CD4-positive, alpha-beta T cell treated with Interleukin-1 beta for 1 hour (primary cell): ENCODE measurements around the gene EXOSC10.
"Not testable (repeated sequence)": the region's sequence is repeated elsewhere in the genome, so short reads cannot be mapped to it uniquely, and the experiment has no call there.

Experiments
- DNase-seq, 2 donors: peaks; one replicate each; pipeline ENCODE4 v3.0.0-alpha.2; 2020 to 2022

EXOSC10 gene

DNA sequence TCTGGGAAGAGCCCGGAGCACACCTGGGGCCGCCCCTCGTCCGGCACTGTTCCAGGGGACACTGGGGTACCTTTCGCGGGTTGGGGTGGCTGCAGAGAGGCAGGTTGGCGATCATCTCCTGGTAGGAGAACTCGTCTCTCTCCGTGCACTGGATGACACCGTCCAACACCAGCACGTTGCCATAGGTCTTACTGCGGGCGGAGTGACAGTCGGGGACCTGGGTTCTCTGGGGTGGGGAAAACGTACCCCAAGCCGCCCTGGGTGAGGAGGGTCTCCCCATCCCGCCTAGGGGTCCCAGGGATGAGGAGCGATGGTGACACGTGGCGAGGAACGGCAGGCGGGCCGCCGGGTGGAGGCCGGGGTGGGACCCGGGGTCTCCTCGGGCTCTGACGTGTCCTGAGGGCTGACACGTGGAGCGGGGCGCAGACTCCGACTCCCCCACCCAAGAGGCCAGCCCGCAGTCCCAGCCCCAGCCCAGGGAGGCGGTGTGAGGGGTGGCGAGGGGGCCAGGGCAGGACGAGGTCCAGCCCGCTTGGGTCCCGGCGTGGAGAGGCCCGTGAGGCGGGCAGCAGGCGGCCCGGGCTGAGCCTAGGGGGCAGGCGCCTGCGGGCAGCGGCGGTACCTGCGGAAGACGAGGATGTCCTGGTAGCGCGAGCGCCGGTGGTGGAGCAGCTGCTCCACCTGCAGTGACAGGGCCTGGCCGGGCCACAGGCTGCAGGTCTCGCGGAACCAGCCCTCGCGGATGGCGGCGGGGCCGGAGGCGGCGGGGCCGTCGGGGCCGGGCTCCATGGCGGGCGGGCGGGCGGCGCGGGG is 40.3 kb downstream of the EXOSC10 start:
- DNase-seq = no peak

GRCh38 chr1:11058595-11059154 is 41.0 kb downstream of the EXOSC10 start:
- DNase-seq = no peak

- no peak for DNase-seq
These were observed 41.6 kb downstream of the EXOSC10 start for GRCh38 chr1:11058026-11058425.

DNA sequence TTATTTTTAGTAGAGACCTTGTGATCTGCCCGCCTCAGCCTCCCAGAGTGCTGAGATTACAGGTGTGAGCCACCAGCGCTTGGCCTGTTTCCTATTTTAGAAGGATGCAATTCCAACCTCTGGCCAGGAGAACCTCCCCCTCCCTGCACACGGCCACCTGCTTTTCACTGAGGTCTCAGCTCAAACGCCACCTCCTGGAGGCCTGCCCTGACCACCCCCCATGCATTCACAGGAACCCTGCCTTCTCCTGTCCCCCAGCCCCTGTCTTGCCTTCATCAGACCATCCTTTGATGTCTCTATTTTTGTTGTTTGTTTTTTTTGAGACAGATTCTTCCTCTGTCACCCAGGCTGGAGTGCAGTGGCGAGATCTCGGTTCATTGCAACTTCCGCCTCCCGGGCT is 42.2 kb downstream of the EXOSC10 start:
- no peak for DNase-seq

- no peak for DNase-seq
These were observed 43.2 kb downstream of the EXOSC10 start for GRCh38 chr1:11056504-11056903.

DNA sequence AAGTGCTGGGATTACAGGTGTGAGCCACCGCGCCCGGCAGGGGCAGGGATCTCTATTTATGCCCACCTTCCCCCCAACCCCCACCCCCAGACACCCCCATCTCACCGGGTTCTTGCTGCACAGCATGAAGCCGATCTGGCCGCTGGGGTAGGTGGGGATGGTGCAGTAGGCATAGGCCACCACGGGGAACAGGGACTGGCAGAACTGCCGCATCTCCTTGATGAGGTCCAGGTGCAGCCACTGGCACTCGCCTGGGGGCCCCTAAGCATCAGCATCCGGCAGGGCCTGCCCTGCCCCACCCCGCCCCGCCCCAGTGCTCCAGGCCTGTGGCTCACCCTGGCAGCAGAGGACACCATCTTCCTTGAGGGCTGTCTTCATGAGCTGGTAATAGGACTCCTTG is 44.0 kb downstream of the EXOSC10 start:
- no peak for DNase-seq

DNA sequence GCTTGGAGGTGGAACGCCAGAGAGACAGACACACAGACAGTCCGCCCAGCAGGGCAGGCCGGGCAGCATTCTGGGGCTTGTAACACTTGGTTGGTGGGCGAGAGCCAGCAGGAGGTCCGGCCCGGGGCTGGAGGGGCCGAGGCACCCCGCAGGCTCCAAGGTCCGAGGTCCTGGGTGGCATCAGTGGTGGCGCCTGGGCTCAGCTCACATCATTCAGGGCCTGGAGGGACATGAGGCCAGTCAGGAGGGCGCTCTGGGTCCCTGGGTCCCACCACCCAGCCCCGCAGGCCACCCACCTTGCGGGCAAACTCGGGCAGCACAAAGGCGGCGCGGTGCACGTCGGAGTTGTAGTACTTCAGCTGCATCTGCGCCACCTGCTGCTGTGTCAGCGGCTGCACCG is 45.0 kb downstream of the EXOSC10 start:
- DNase-seq = no peak

DNA sequence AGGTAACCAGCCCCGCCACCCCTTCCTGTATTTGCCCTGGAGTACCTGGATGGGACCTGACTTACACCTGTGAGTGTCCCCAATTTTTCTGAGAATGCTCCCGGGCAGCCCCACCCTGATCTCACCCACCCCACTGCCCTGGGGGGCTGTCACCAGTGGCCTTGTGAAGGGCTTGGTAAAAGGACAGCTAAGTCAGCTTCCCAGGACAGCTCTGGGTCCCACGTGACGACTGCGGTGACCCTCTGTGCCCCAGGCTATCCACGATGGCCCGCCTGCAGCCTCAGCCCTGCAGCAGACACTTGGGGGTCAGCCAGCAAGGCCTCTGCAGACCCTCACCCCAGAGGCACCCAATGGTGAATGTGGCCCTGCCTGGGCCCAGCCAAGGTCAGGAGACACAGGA is 45.5 kb downstream of the EXOSC10 start:
- DNase-seq = no peak

GRCh38 chr1:11053758-11054137 is 45.9 kb downstream of the EXOSC10 start:
- DNase-seq = no peak

DNA sequence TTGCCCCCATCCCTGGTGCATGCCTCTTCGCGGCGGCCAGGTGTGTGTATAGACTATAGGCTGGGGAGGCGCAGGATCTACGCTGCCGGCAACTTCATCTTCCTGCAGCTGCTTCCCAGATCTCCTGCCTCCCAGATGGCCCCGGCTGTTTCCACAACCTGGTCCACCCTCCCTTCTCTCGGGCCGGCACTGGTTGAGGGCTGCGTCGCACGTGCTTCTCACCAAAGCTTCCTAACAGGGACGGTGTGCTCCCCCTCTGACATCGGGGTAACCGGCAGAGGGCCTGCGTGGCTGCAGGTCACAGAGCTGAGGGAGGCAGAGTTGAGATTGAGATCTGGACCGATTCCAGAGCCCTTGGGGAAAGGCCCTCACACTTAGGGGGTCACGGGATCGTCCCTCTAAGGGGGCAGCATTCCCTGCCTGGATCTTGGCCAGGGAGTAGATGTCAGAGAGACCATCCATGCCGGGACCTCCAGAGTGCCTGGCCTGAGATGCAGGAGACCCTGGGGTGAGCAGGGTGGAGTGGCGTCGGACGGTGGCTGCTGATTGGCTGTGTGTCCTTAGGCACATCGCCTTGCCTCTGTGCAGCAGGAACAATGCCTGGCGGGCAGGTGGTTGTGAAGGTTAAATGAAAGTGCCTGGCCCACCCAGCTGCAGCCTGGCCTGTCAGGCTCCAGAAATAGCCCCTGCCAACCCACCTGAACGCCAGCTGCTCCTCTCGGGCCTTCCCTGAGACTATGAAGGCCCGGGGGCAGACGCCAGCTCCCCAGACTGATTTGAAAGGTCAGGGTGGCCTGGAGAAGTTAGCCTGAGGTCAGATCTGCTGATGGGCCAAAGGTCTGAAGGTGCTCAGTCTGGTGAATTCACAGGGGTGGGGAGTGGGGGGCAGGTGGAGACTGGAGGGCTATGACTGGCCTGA is 46.6 kb downstream of the EXOSC10 start:
- DNase-seq = no peak

GRCh38 chr1:11051781-11052511 is 47.7 kb downstream of the EXOSC10 start:
- peak in 1 of 2 donors; percentile 17 for DNase-seq

DNA sequence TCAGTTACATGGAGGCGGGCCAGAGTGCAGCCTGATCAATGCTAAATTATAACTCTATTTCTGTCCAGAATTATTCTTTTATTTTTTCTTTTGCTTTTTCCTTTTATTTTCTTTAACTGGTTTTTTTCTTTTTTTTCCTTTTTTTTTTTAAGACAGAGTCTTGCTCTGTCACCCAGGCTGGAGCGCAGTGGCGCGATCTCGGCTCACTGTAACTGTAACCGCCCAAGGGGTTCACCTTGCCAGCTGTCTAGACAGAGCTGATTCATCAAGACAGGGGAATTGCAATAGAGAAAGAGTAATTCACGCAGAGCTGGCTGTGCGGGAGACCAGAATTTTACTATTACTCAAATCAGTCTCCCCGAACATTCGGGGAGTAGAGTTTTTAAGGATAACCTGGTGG is 48.5 kb downstream of the EXOSC10 start:
- DNase-seq = not testable (repeated sequence)

DNA sequence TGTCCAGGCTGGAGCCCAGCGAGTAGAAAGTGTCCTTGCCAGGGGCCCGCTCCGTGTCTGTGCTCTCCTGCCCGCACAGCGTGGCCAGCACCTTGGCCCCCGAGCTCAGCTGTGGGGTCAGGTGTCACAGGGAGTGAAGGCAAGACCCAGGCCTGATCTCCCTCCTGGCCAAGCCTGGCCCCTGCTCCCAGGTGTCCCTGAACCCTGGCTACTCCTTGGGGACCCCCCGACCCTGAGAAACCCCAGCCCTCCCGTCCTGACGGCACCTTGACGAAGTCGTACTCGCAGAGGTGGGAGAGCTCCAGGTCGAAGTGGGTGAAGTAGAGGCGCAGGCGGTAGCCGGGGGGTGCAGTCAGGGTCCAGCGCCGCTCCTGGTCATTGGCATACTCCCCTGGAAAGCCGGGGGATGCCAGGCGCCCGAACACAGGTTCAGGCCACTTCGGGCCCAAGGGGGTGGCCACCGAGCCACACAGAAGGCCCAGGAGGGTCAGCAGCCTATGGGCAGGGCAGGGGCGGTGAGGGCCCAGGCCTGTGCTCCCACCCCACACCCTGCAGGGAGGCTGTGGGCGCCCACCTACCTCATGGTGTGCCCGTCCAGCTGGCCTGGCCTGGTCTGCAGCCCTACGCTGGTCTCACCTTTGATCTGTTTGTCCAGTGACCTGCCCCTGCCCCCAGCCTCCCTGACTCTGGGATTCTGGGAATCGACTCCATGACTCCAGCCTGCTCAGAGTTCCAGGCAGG is 52.9 kb downstream of the EXOSC10 start, which contains the start of gene MASP2:
Gene MASP2 (minus strand): TSS at position 615 of the 741 bp plus-strand sequence. CDS start 32 bp downstream, at position 583.
- no peak for DNase-seq

DNA sequence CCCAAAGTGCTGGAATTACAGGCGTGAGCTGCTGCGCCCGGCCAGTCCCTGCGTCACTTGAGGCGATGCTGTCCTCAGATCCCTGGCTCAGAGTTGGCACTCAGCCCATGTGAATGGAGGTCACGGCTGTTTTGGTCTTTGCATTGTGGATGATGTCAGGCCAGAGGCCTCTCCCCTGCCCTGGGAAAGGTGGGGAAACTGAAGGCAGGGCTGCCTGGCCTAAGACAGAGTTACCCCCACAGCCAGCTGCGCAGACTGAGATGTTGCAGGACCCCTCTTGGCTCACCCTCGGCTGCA is 53.5 kb downstream of the EXOSC10 start:
- no peak for DNase-seq

DNA sequence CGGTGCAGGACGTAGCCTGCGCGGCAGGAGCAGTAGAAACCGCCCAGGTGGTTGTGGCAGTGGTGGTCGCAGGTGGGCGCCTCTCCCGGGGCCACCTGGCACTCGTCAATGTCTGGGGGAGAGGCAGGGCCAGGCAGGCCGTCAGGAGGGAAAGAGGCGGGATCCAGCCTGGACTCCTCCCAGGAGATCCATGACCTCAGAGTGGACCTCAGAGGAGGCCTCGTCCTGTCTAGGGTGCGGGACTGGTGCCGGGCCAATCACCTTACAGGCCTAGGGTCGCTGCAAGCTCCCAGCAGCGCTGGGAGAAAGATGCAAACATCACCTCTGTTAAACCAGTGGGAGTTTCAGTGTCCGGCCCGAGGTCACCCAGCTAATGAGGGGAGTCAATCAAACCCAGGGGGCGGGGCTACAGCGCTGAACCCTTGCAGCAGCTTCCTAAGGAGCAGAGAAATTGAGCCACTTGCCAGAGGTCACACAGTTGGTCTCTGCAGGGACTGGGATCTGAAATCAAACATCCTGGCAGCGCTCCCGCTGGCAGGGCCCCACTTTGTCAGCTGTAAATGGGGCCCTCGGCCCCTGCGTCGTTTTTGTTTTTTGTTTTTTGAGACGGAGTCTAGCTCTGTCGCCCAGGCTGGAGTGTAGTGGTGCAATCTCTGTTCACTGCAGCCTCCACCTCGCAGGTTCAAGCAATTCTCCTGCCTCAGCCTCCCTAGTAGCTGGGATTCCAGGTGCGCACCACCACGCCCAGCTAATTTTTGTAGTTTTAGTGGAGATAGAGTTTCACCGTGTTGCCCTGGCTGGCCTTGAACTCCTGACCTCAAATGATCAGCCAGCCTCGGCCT is 54.0 kb downstream of the EXOSC10 start:
- no peak for DNase-seq

GRCh38 chr1:11044849-11045427 is 54.7 kb downstream of the EXOSC10 start:
- no peak for DNase-seq

GRCh38 chr1:11044086-11044848 is 55.4 kb downstream of the EXOSC10 start:
- DNase-seq = no peak

GRCh38 chr1:11042995-11043874 is 56.4 kb downstream of the EXOSC10 start:
- DNase-seq = no peak

DNA sequence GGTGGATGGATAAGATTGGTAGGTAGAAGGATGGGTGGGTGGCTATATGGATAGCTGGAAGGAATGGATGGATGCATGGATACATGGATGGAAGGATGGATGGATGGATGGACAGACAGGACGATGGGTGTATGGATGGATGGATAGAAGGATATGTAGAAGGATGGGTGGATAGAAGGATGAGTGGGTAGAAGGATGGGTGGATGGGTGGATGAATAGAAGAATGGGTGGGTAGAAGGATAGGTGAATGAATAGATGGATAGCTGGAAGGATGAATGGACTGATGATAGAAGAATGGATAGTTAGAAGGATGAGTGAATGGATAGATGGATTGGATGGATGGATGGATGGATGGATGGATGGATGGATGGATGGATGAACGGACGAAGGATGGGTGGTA is 57.6 kb downstream of the EXOSC10 start:
- DNase-seq = no peak
